RWPE1 (cell line): ENCODE results near the gene MYOG.

Source experiments
- CTCF ChIA-PET: fragments of 350-600 bp; sonication (Branson Sonifier 250); formaldehyde crosslinking; extraction: SDS; loops from one replicate; lab custom pipeline; 2021; lab: Yijun Ruan, JAX
- POLR2A ChIA-PET: fragments of 400-600 bp; formaldehyde crosslinking; extraction: SDS; loops from one replicate; lab custom pipeline; 2020; ENCODE audit warnings: antibody characterized with exemption; ENCODE audit not compliant: low non-redundant PET; lab: Yijun Ruan, JAX
- DNase-seq: peaks from one replicate; pipeline ENCODE4 v3.0.0; 2012; ENCODE audit warnings: low spot score
- H3K27ac ChIP-seq: fragments of 450-650 bp; 2 replicates; pipeline ENCODE4 v1.5.1; 2017
- TF ChIP-seq, protein P1 (sequence below): fragments of 450-650 bp; conservative IDR thresholded peaks from 2 replicates; pipeline ENCODE4 v1.5.1; 2017; ENCODE audit warnings: low read depth, mild to moderate bottlenecking

The MYOG gene

DNA sequence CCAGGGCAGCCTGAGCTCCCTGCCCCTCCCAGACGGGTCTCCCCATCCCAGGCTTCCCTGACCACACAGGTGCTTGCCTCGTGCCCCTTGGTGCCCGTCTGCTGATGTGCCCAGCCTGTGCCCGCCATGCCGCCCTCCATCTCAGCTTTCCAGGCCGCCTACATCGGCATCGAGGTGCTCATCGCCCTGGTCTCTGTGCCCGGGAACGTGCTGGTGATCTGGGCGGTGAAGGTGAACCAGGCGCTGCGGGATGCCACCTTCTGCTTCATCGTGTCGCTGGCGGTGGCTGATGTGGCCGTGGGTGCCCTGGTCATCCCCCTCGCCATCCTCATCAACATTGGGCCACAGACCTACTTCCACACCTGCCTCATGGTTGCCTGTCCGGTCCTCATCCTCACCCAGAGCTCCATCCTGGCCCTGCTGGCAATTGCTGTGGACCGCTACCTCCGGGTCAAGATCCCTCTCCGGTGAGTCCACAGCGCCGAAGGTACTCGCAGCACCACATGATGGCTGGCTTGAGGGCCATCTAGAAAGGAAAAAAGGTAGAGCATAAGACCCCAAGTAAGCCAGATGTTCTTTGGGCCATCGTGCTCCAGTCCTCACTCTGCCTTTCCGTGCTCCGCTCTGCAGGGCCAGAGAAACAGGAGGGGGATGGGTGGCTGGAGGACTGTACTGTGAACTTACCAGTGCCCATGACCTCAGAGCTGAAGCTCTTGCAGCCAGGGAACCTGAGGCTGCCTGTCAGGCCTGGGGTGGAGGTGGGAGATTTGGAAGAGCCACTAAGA is 43.1 kb upstream of the MYOG start:
- CTCF ChIA-PET = interaction anchor here (0.5 to 4.3 kb wide), 14 partner anchors 11 to 139 kb away, joined by 3 to 29 read pairs (median 4); no protein-coding TSS in a partner anchor
- no peak for DNase-seq
- POLR2A ChIA-PET = no interaction called here
- TF ChIP-seq, protein P1, sequence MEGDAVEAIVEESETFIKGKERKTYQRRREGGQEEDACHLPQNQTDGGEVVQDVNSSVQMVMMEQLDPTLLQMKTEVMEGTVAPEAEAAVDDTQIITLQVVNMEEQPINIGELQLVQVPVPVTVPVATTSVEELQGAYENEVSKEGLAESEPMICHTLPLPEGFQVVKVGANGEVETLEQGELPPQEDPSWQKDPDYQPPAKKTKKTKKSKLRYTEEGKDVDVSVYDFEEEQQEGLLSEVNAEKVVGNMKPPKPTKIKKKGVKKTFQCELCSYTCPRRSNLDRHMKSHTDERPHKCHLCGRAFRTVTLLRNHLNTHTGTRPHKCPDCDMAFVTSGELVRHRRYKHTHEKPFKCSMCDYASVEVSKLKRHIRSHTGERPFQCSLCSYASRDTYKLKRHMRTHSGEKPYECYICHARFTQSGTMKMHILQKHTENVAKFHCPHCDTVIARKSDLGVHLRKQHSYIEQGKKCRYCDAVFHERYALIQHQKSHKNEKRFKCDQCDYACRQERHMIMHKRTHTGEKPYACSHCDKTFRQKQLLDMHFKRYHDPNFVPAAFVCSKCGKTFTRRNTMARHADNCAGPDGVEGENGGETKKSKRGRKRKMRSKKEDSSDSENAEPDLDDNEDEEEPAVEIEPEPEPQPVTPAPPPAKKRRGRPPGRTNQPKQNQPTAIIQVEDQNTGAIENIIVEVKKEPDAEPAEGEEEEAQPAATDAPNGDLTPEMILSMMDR = no peak
- H3K27ac ChIP-seq = no peak overlapping the region

DNA sequence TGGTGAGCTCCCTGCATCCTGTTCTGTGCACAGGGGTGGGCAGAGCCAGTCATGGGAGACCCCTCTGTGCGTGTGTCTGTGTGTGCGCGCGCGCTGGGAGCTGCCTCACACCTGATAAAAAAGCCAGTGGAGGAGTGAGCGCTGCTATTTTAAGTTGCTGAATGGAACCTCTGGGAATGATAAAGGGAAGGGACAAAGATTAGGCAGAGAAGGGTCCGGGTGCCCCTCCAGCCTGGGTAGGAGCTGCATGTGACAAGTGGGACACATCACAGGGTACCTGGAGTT is 42.6 kb upstream of the MYOG start:
- TF ChIP-seq, protein P1 = no peak
- ChIA-PET CTCF (interaction anchor here (0.6 to 4.3 kb wide), 12 partner anchors 10 to 139 kb away, joined by 3 to 29 read pairs (median 4); no protein-coding TSS in a partner anchor), POLR2A (no interaction called here)
- no peak for DNase-seq
- H3K27ac ChIP-seq = no peak overlapping the region

DNA sequence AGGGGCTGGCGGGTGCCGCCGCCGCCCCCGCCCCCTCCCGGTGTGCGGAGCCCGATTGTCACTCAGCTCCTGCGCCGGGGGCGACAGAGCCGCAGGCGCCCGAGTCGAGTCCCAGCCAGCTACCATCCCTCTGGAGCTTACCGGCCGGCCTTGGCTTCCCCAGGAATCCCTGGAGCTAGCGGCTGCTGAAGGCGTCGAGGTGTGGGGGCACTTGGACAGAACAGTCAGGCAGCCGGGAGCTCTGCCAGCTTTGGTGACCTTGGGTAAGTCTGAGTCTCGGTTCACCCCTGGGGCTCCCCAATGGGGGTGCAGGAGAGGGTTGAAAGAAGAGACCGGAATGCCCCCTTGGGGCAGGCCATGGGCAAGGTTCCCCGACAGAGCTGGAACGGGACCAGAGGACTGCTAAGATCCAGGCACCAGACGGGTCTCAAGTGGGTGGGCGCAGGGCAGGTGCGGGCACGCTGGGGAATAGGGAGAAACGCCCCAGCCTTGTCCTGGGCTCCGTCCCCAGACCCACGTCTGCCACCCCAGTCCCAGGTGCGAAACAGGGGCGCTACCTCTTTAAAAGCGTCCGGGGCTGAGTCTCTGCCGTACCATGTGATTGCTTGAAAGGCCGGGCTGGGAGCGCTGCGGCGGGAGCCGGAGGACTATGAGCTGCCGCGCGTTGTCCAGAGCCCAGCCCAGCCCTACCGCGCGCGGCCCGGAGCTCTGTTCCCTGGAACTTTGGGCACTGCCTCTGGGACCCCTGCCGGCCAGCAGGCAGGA is 42.0 kb upstream of the MYOG start, which contains the start of gene ADORA1:
TSS of gene ADORA1 (plus strand) at position 61 of the 765 bp plus-strand sequence. CDS start 1,116 bp downstream, outside the sequence.
- peak within 1 kb of the TSS; percentile 18; the same call in 1 of the 2 replicates for H3K27ac ChIP-seq
- TF ChIP-seq, protein P1 = no peak
- CTCF ChIA-PET = interaction anchor here (0.6 to 4.3 kb wide), 15 partner anchors 10 to 140 kb away, joined by 3 to 29 read pairs (median 4); no protein-coding TSS in a partner anchor
- DNase-seq = peak; percentile 71
- POLR2A ChIA-PET = no interaction called here

DNA sequence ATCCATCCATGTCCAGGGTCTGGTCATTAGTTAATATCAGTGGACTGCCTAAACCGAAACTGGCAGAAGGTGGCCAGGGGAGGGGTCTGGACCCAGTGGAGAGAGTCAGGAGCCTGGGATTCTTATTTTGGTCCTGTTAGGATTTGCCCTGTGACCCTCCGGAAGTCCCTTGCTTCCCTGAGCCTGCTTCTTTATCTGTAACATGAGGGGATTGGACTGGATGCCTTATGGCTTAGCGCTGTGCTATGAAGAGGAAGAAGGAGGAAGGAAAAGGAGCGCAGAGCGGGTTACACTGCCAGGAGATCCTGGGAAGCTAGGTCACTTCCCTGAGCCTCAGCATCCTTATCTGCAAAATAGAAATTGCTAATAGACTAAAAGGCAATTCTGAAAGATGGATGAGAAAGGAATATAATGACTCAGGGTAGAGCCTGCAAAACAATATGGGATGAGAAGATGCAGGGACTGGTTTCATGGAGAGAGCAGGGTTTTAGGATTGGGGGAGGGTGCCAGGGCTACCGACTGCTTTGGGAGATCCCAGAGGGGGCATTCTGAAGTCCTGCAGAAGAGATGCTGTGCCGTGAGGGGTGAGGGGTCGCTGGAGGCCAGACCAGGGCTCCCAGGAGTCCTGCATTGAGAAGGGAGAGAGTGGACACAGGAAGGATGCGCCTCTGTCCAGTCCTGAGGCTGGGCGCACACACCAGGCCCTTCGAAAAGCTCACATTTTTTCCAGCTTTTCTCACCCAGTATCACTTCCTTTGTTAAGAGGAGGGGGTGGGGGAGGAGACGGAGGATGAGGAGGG is 41.3 kb upstream of the MYOG start:
- DNase-seq = no peak
- ChIA-PET CTCF (interaction anchor here (0.6 to 4.3 kb wide), 17 partner anchors 12 to 999 kb away, joined by 3 to 29 read pairs (median 4); no protein-coding TSS in a partner anchor), POLR2A (interaction anchor here (0.6 kb wide), 1 partner anchor 9 kb away, joined by 7 read pairs; no protein-coding TSS in a partner anchor)
- H3K27ac ChIP-seq = peak overlapping the region; percentile 18; the same call in 1 of the 2 replicates
- TF ChIP-seq, protein P1 = no peak

DNA sequence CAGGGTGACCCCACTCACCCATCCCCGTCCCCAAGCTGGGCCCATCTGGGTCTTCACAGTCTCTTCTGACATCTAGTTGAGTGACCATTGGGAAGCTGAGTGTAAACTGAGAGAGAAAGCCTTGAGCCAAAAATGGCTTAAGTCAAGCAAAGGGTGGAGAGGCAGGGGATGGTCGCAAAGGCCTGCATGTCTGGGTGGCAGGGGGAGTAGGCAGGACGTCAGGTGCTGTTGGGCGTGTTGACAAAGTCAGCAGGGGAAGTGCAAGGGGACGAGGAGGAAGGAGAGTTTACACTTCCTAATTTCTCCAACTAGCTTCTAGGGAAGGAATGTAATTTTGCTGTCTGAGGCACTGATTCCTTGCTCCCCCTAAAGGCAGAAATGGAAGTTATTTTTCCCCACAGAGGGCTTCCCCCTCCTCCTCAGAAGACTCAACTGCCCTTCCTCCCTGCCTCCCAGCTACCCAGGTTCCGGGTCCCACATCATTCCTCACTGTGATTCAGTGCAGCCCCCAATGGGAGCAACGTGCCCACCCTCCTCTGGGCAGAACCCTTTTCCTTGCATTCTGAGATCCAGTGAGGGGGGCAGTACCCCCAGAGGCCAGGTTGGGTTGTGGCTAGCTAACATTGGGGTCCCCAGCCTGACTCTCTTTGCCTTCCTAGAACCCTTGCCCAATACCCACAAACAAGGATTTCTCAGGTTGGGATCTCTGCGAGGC is 40.5 kb upstream of the MYOG start:
- POLR2A ChIA-PET = no interaction called here
- peak; percentile 46 for DNase-seq
- CTCF ChIA-PET = interaction anchor here (0.7 to 2.5 kb wide), 13 partner anchors 9 to 1000 kb away, joined by 3 to 15 read pairs (median 3); no protein-coding TSS in a partner anchor
- no peak overlapping the region for H3K27ac ChIP-seq
- TF ChIP-seq, protein P1 = peak; percentile 23
